ENCODE measurements around the gene LRRFIP1. TPM values are rescaled to one million over a fixed set of nuclear protein-coding genes. Genes with fewer than 3 reads are reported as not detected.
A peak's percentile ranks its signal among the peaks of the same experiment; 100 is the strongest.

LRRFIP1 gene
- total RNA-seq, 6 experiments from 2014 or later: 29.4 to 56.3 (median 49.7) TPM

- H3K4me3 ChIP-seq: no peak overlapping the region
- no peak overlapping the region for H3K27ac ChIP-seq
- DNase-seq (peak in 1 of 3 donors; percentile 13), ATAC-seq (no peak)
- intact Hi-C loops (cut with DNase I): no loop called here
- TF ChIP-seq CTCF (IDR thresholded peaks at IDR 0.05) (no peak), POLR2A (IDR thresholded peaks at IDR 0.05) (no peak)
- peaks cover 0 to 10% (median 4%) of the 10 kb centered on the region in 4 donors for H3K4me1 ChIP-seq
- H3K27me3 ChIP-seq: no peaks in the 10 kb centered on the region
- H3K36me3 ChIP-seq: peaks cover 0 to 5% (median under 1%) of the 10 kb centered on the region in 4 donors
- H3K9me3 ChIP-seq: no peaks in the 10 kb centered on the region
- WGBS (ENCODE audit: insufficient coverage, low coverage, low lambda C conversion rate, missing lambda C conversion rate): 84% methylated on average over 5 of the region's 6 CpGs
Observed at GRCh38 chr2:237708961-237709360, 81.6 kb downstream of the LRRFIP1 start.

GRCh38 chr2:237711458-237712150, 84.2 kb downstream of the LRRFIP1 start:
- intact Hi-C loops (cut with DNase I): no loop called here
- Histone ChIP-seq H3K9me3 (no peaks in the 10 kb centered on the region), H3K27me3 (no peaks in the 10 kb centered on the region), H3K4me3 (no peak overlapping the region), H3K27ac (no peak overlapping the region), H3K36me3 (peaks cover 0 to 5% (median under 1%) of the 10 kb centered on the region in 4 donors), H3K4me1 (peaks cover 0 to 23% (median 11%) of the 10 kb centered on the region in 4 donors)
- TF ChIP-seq CTCF (IDR thresholded peaks at IDR 0.05): no peak
- TF ChIP-seq POLR2A (IDR thresholded peaks at IDR 0.05): no peak
- 91% methylated on average over 20 of the region's 31 CpGs for WGBS (ENCODE audit: insufficient coverage, low coverage, low lambda C conversion rate, missing lambda C conversion rate)
- peak in 1 of 3 donors; percentile 39 for DNase-seq
- no peak for ATAC-seq

- peaks cover 0 to 23% (median 11%) of the 10 kb centered on the region in 4 donors for H3K4me1 ChIP-seq
- H3K27ac ChIP-seq: no peak overlapping the region
- no peaks in the 10 kb centered on the region for H3K27me3 ChIP-seq
- peaks cover 0 to 5% (median under 1%) of the 10 kb centered on the region in 4 donors for H3K36me3 ChIP-seq
- intact Hi-C loops (cut with DNase I): no loop called here
- H3K4me3 ChIP-seq: no peak overlapping the region
- DNase-seq (peak in 1 of 3 donors; percentile 28), ATAC-seq (no peak)
- WGBS (ENCODE audit: insufficient coverage, low coverage, low lambda C conversion rate, missing lambda C conversion rate): 88% methylated on average over 13 of the region's 26 CpGs
- no peaks in the 10 kb centered on the region for H3K9me3 ChIP-seq
- TF ChIP-seq POLR2A (IDR thresholded peaks at IDR 0.05) (no peak), CTCF (IDR thresholded peaks at IDR 0.05) (no peak)
Observed at GRCh38 chr2:237712477-237713377, 85.3 kb downstream of the LRRFIP1 start.

GRCh38 chr2:237714690-237715458, 87.5 kb downstream of the LRRFIP1 start:
- H3K4me3 ChIP-seq: peak overlapping the region in 2 of 3 donors; percentile 29 to 43
- H3K27me3 ChIP-seq: no peaks in the 10 kb centered on the region
- WGBS (ENCODE audit: insufficient coverage, low coverage, low lambda C conversion rate, missing lambda C conversion rate): 67% methylated on average over 12 of the region's 14 CpGs
- DNase-seq: peak in 1 of 3 donors; percentile 28
- intact Hi-C loops (cut with DNase I): no loop called here
- peaks cover 0 to 5% (median under 1%) of the 10 kb centered on the region in 4 donors for H3K36me3 ChIP-seq
- no peaks in the 10 kb centered on the region for H3K9me3 ChIP-seq
- H3K4me1 ChIP-seq: peaks cover 0 to 23% (median 11%) of the 10 kb centered on the region in 4 donors
- TF ChIP-seq CTCF (IDR thresholded peaks at IDR 0.05) (no peak), POLR2A (IDR thresholded peaks at IDR 0.05) (no peak)
- peak; percentile 32 to 50 (median 44) for ATAC-seq
- H3K27ac ChIP-seq: peak overlapping the region; percentile 8 to 57 (median 26)
